Right lobe of liver (tissue), 6 donors: ENCODE data around the gene NUDC. TPM values are rescaled to one million over a fixed set of nuclear protein-coding genes. Genes with fewer than 3 reads are reported as not detected.

Experiments
- ATAC-seq, 4 donors: fragments of 200-7000 bp; cut with Tn5 transposase; one replicate each; pipeline ENCODE4 v1.9.1; 2020; ENCODE audit warnings: mild to moderate bottlenecking in 4 of 4, moderate library complexity in 4 of 4
- DNase-seq, 3 donors: peaks; one replicate each; pipeline ENCODE4 v3.0.0-alpha.2; 2020
- H3K27ac ChIP-seq, 3 donors: fragments of 200-600 bp; one replicate each; pipeline ENCODE4 v1.8.0; 2022
- H3K27me3 ChIP-seq, 2 donors: fragments of 200-600 bp; one replicate each; pipeline ENCODE4 v1.8.0; 2022
- H3K36me3 ChIP-seq, 4 donors: fragments of 200-600 bp; sonication (generic) in 1 of 4; one replicate each; pipeline versions ENCODE4 v1.5.1 to v1.8.0; 2017 to 2022; ENCODE audit warnings: control low read depth in 1 of 4
- H3K4me1 ChIP-seq, 4 donors: fragments of 200-600 bp; sonication (generic) in 1 of 4; one replicate each; pipeline versions ENCODE4 v1.5.1 to v1.8.0; 2017 to 2022; ENCODE audit warnings: control low read depth in 1 of 4
- H3K4me3 ChIP-seq, 3 donors: fragments of 200-600 bp; one replicate each; pipeline ENCODE4 v1.8.0; 2022
- H3K9me3 ChIP-seq, 4 donors: fragments of 200-600 bp; sonication (generic) in 1 of 4; one replicate each; pipeline versions ENCODE4 v1.5.1 to v1.8.0; 2017 to 2022; ENCODE audit warnings: control low read depth in 1 of 4
- CTCF ChIP-seq, 4 donors: fragments of 200-600 bp in 3 of 4; fragments of 450-650 bp in 1 of 4; IDR thresholded peaks; one replicate each; pipeline versions ENCODE4 v1.5.1 to v1.8.0; 2016 to 2022; ENCODE audit warnings: antibody characterized with exemption in 4 of 4, mild to moderate bottlenecking in 2 of 4
- POLR2A ChIP-seq: fragments of 450-650 bp; IDR thresholded peaks from one replicate; pipeline ENCODE4 v1.6.1; 2017; ENCODE audit warnings: antibody characterized with exemption, mild to moderate bottlenecking
- WGBS: methylation state at CpG from one replicate; pipeline ENCODE4 v1.1.6; 2018; ENCODE audit warnings: low coverage, low lambda C conversion rate; ENCODE audit not compliant: insufficient coverage; ENCODE audit errors: missing lambda C conversion rate; 5-methylcytosine and 5-hydroxymethylcytosine counted together
- intact Hi-C, 2 donors: fragments of 100-400 bp; cut with DNase I; formaldehyde crosslinking; loops; one replicate each; pipeline versions ENCODE4 v1.11.2 to v1.14.1; 2022
- total RNA-seq, 6 experiments: library from RNA; depleted of rRNA in 2 of 6; stranded (reverse); fragments of >200 nt in 2 of 6; fragmentation: NEBNext Ultra II Directional in 3 of 6; extraction: Animal tissue kit (Norgen Biotek cat#: 25700) in 3 of 6; gene quantifications; one replicate each; pipeline versions ENCODE4 v1.1.0 to v1.2.4, GENCODE V29; 2016 to 2023
- donor health status: DM: no; HTN: yes; CAD: no.
- donor health status: DM: no; HTN: no; CAD: no.
- donor health status: DM: no; HTN: no; CAD: no.
- donor health status: DM: no; HTN: yes; CAD: no.
- donor health status: DM: no; HTN: yes; CAD: no.

The NUDC gene
- total RNA-seq, 6 experiments from 2014 or later: 40.9 to 60.8 (median 48.4) TPM

GRCh38 chr1:26978901-26979300, 57.4 kb downstream of the NUDC start:
- intact Hi-C loops: no loop called here
- H3K4me1 ChIP-seq: no peaks in the 10 kb centered on the region
- no peak overlapping the region for H3K4me3 ChIP-seq
- WGBS: 53% methylated on average over 2 of the region's 2 CpGs
- DNase-seq: no peak
- no peak for TF ChIP-seq CTCF (IDR thresholded peaks at IDR 0.05)
- TF ChIP-seq POLR2A: no peak
- ATAC-seq: peak in 2 of 4 donors; percentile 21 to 22
- H3K36me3 ChIP-seq: no peaks in the 10 kb centered on the region
- H3K27me3 ChIP-seq: no peaks in the 10 kb centered on the region
- no peak overlapping the region for H3K27ac ChIP-seq
- H3K9me3 ChIP-seq: no peaks in the 10 kb centered on the region

GRCh38 chr1:26981146-26981846, 59.8 kb downstream of the NUDC start:
- no peaks in the 10 kb centered on the region for H3K36me3 ChIP-seq
- no peaks in the 10 kb centered on the region for H3K9me3 ChIP-seq
- no peak overlapping the region for H3K4me3 ChIP-seq
- no peak for DNase-seq
- TF ChIP-seq CTCF (IDR thresholded peaks at IDR 0.05) (no peak), POLR2A (no peak)
- ATAC-seq: no peak
- H3K27ac ChIP-seq: no peak overlapping the region
- no peaks in the 10 kb centered on the region for H3K27me3 ChIP-seq
- intact Hi-C loops: no loop called here
- H3K4me1 ChIP-seq: no peaks in the 10 kb centered on the region
- WGBS: 65% methylated on average over 3 of the region's 3 CpGs

GRCh38 chr1:26983863-26984262, 62.3 kb downstream of the NUDC start:
- no peak overlapping the region for H3K27ac ChIP-seq
- TF ChIP-seq CTCF (IDR thresholded peaks at IDR 0.05) (no peak), POLR2A (no peak)
- WGBS: 58% methylated on average over 5 of the region's 5 CpGs
- ATAC-seq: no peak
- no peak for DNase-seq
- H3K4me3 ChIP-seq: no peak overlapping the region
- no peaks in the 10 kb centered on the region for H3K27me3 ChIP-seq
- no peaks in the 10 kb centered on the region for H3K9me3 ChIP-seq
- intact Hi-C loops: no loop called here
- H3K4me1 ChIP-seq: no peaks in the 10 kb centered on the region
- H3K36me3 ChIP-seq: no peaks in the 10 kb centered on the region

- Histone ChIP-seq H3K27me3 (no peaks in the 10 kb centered on the region), H3K9me3 (no peaks in the 10 kb centered on the region), H3K4me1 (no peaks in the 10 kb centered on the region), H3K4me3 (no peak overlapping the region), H3K36me3 (no peaks in the 10 kb centered on the region), H3K27ac (no peak overlapping the region)
- intact Hi-C loops: no loop called here
- no peak for DNase-seq
- no peak for TF ChIP-seq POLR2A
- no peak for TF ChIP-seq CTCF (IDR thresholded peaks at IDR 0.05)
- no peak for ATAC-seq
- 69% methylated on average over 6 of the region's 8 CpGs for WGBS
Measured at GRCh38 chr1:26984291-26984690, 62.7 kb downstream of the NUDC start.
